Skeletal muscle cell (primary cell): ENCODE measurements around the gene SESN1.

Source experiments
- DNase-seq: peaks from one replicate; pipeline ENCODE4 v3.0.0-alpha.2; 2010; ENCODE audit warnings: low read depth
- H3K4me3 ChIP-seq: 2 replicates; pipeline ENCODE4 v1.5.1; 2011; ENCODE audit warnings: low read depth, mild to moderate bottlenecking, control low read depth, low read length, moderate library complexity

The SESN1 gene

DNA sequence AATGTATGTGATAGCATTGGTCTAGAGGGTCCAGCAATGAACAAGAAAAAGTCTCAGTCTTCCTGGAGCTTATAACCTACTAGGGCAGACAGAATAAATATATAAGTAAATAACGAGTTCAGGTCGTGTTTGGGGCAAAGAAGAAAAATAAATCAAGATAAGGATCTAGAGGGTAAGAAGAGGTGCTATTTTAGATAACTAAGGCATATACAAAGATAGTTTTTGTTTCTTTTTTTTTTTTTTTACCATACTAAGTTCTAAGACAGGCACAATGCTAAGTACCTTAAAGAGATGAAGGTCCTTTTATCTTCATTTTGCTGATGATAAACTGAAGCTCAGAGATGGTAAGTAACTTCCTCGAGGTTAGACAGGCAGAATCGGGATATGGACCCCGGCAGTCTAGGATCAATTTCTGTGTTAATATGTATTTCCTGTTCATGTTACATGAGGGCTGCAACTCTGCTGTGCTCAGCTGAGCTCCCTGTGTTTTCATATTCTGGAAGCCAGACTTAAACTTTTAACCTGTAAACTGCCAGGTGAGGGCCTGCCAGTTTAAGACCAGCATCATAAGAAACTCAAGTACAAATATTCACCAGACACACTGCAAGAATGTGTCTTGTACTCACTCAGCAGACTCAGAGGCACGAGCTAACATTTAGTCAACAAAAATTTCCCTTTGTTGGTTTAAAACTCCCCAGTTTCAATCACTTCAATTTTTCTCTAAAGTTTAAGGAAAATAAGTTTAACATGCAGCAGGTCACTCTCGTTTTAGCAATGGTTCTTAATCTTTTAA lies 23.3 kb downstream of the SESN1 start:
- no peak for DNase-seq
- no peak overlapping the region for H3K4me3 ChIP-seq

DNA sequence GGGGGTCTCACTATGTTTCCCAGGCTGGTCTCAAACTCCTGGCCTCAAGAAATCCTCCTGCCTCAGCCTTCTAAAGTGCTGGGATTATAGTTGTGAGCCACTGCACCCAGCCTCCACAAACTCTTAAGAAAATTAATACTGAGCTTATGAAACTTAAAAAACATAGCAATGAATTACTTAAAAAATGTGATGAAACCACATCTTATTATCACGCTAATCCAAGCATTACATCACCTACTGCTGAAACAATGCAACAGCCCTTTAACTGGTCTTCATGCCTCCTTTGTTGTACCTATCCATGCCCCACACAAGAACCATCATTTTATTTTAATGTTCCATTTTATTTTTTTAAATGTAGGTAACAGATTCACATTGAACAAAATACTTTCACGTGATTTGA lies 24.9 kb downstream of the SESN1 start:
- H3K4me3 ChIP-seq, result no peak overlapping the region
- DNase-seq, result no peak

DNA sequence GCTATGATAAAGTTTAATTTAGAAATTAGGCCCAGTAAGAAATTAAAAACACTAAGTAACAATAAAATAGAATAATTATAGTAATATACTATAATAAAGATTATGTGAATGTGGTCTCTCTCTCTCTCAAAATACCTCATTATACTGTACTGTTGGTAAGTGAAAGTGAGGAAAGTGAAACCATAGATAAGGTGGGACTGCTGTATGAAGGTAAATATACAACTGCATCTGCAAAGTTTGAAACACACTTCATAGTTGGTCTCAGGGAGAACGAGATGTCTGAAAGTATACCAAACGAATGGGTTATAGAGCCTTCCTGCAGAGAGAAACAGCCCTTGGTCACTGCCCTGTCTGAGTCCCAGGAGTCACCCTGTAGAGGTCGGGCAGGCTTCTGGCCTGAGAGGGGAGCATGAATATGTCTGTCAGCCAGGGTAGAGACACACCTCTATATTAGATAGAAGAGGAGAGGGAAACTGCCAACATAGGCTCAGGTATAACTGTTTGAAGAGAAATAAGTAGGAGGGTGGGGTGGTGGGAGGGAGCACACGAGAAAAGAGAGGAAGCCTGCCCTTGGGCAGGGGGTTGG lies 31.8 kb downstream of the SESN1 start:
- no peak for DNase-seq
- no peak overlapping the region for H3K4me3 ChIP-seq

GRCh38 chr6:109062216-109062615 lies 32.4 kb downstream of the SESN1 start:
- no peak for DNase-seq
- no peak overlapping the region for H3K4me3 ChIP-seq

DNA sequence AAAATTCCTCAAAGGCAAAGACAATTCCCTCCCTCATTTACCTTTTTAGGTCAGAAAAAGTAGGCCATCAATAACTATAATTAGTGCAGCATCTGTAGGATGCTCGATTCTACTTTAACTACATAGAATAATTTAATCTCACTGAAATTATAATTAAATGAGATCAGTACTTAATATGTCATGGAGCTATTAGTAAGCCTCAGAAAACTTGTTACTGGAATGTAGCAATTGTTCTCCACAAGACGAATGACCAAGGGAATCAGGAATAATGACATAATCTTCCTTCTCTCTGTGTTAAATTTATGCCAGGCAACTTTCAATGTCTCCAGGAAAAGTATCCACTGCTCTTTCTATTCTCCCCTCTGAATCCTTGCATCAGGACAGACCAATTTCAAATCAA lies 34.1 kb downstream of the SESN1 start:
- no peak for DNase-seq
- H3K4me3 ChIP-seq, result no peak overlapping the region

DNA sequence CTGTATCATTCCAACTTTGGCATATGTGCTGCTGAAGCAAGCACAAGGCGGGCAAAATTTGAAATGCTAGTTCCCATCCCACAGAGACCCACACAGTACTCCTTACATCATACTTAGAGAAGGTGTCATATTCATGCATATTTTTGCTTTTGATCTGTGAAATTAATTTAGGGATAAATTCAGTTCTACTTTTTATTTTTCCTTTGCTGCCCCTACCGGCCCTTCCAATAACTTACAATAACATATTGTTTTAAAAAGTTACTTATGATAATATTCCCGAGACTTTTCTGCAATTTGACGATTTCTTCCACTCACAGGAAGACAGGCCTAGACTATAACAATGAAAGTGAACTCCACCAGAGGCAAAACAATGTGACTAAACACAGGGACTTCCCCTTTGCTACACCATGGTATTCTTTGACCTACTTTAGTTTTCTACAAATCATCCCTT lies 35.0 kb downstream of the SESN1 start:
- no peak for DNase-seq
- H3K4me3 ChIP-seq, result no peak overlapping the region

GRCh38 chr6:109059153-109059552 lies 35.5 kb downstream of the SESN1 start:
- DNase-seq, result no peak
- no peak overlapping the region for H3K4me3 ChIP-seq

- DNase-seq, result no peak
- no peak overlapping the region for H3K4me3 ChIP-seq
Measured at GRCh38 chr6:109058620-109059019, 36.0 kb downstream of the SESN1 start.

DNA sequence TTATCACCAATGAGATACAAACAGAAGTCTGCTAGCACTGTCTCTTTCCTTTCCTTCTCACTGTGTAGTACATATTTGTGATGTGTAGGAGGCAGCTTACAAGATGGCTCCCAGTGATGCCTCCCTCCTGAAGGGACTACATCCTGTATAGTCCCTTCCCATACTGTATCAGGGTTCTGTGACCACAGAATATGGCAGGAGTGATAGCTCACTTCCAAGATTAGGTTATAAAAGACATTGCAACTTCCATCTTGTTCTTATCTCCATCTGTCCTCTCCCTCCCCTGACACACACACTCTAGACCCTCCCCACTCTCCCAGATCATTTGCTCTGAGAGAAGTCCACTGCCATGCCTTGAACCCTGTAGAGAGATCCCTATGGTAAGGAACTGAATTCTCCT lies 38.0 kb downstream of the SESN1 start:
- H3K4me3 ChIP-seq, result no peak overlapping the region
- DNase-seq, result no peak

DNA sequence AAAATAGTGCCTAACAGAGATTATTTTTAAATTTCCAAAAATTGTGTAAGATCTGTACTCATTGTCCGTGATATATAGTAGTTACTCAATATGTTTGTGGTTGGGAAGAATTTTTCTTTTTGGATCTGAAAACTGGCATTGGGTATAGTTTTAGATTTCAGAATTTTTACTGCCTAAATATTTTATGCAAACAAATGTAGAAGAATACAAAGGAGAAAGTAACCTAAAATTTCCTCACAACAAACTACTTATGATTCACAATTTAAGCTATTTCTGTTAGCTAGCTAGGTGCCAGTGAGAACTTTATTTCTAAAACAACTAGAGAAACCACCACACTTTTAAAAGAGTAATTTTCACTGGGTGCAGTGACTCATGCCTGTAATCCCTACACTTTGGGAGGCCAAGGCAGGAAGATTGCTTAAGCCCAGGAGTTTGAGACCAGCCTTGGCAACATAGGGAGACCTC lies 38.8 kb downstream of the SESN1 start:
- no peak for DNase-seq
- H3K4me3 ChIP-seq, result no peak overlapping the region

GRCh38 chr6:109053336-109053735 lies 41.3 kb downstream of the SESN1 start:
- DNase-seq, result no peak
- no peak overlapping the region for H3K4me3 ChIP-seq

- DNase-seq, result no peak
Measured at GRCh38 chr6:109052852-109053251, 41.8 kb downstream of the SESN1 start.

GRCh38 chr6:109052018-109052651 lies 42.5 kb downstream of the SESN1 start:
- DNase-seq, result no peak
- no peak overlapping the region for H3K4me3 ChIP-seq

More at GRCh38 chr6:109052852-109053251, 41.8 kb downstream of the SESN1 start:
- no peak overlapping the region for H3K4me3 ChIP-seq

- no peak for DNase-seq
- no peak overlapping the region for H3K4me3 ChIP-seq
Measured at GRCh38 chr6:109051301-109052017, 43.2 kb downstream of the SESN1 start.

GRCh38 chr6:109050447-109051102 lies 44.1 kb downstream of the SESN1 start:
- no peak for DNase-seq

GRCh38 chr6:109050012-109050411 lies 44.6 kb downstream of the SESN1 start:
- DNase-seq, result no peak
- H3K4me3 ChIP-seq, result no peak overlapping the region

More at GRCh38 chr6:109050447-109051102, 44.1 kb downstream of the SESN1 start:
- H3K4me3 ChIP-seq, result no peak overlapping the region

DNA sequence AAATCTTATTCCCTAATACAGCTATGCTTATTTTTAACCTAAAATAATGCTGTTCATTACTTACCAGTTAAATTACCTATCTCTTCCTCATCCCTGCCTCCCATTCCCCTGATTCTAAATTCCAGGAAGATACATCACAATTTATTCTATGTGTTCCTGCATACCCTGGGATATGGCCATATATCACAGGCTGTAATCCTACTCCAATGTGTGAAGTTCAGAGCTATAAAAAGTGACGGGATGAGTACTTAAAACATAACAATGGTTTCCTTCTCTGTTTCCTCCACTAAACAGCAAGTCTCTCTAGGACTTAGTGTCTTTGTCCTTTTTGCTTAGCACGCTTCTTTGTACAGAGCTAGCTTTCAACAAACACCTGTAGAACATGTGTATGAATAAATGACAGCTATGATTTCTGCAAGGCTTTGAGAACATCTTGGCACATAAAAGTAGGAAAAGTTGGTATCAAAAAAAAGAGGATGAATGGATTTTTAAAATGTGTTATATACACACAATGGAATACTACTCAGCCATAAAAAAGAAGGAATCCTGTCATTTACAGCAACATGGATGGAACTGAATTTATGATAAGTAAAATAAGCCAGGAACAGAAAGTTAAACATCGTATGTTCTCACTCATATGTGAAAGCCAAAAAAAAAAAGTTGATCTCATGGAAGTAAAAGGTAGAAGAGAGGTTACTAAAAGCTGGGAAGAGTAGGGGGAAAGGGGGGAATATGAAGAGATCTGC lies 45.8 kb downstream of the SESN1 start:
- no peak for DNase-seq
- no peak overlapping the region for H3K4me3 ChIP-seq

DNA sequence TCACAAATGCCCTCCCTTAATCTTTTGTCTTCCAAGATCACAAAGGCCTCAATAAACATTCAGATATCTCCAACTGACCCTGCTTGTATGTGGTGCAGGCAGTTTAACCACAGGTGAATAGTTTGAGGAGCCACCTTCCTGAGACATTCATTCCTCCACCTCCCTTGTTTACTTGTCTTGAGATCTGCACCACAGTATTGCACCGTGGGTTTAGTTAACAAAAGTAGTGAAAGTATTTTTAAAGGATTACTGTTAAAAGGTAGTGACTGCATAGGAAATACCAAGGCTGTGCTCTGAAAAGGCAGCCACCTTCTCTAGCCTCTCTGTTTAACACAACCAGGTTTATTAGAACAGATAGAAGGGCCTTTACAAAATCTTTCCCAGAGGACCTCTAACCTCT lies 46.5 kb downstream of the SESN1 start:
- no peak for DNase-seq
- no peak overlapping the region for H3K4me3 ChIP-seq

GRCh38 chr6:109045493-109045892 lies 49.2 kb downstream of the SESN1 start:
- no peak overlapping the region for H3K4me3 ChIP-seq
- no peak for DNase-seq
